ENCODE data around the gene UBE3C. TPM values are rescaled to one million over a fixed set of nuclear protein-coding genes. Genes with fewer than 3 reads are reported as not detected.

Gene UBE3C
- total and polyA plus RNA-seq, 2 of the 13 experiments (the other 11 are each of a cell fraction or from before 2014, with no cell fraction given), result 27.0 to 48.2 TPM

- ChIA-PET POLR2A (no interaction called here), CTCF (ENCODE audit: low intra/inter-chr PET ratio, low total read pairs) (no interaction called here)
- H3K9ac ChIP-seq (ENCODE audit: insufficient read depth, low read depth, low read length), result no peak overlapping the region
- 0 out of 2 replicates have a peak, but pooled peaks cover 10% of the 10 kb centered on the region for H4K20me1 ChIP-seq (ENCODE audit: insufficient read depth, low read length)
- intact Hi-C loops (cut with micrococcal nuclease; ENCODE audit: unreplicated experiment), result loop anchor here (5.0 kb wide), 1 partner anchor 204 kb away; no protein-coding TSS in a partner anchor
- 99% methylated on average over 5 of the region's 5 CpGs for WGBS (ENCODE audit: low lambda C conversion rate)
- H3K79me2 ChIP-seq (ENCODE audit: insufficient read depth, low read length), result peaks cover 27% of the 10 kb centered on the region
- no peak overlapping the region for H3K27ac ChIP-seq (ENCODE audit: extremely low read length, insufficient read depth, low read length)
- in situ Hi-C loops (cut with HindIII; ENCODE audit: extremely low pct_ligation_motif_present, low pct_unique_long_range_greater_than_20kb), result no loop called here
- H3K9me3 ChIP-seq (ENCODE audit: low read length), result no peaks in the 10 kb centered on the region
- H3K4me1 ChIP-seq (ENCODE audit: insufficient read depth, low read length), result no peaks in the 10 kb centered on the region
- FAIRE-seq (no peak), DNase-seq (ENCODE audit: low spot score) (no peak), ATAC-seq (no peak)
- no TSS peak for BruUV-seq (replicated peaks)
- H3K27me3 ChIP-seq (ENCODE audit: control insufficient read depth in 1 of 2, insufficient read depth in 2 of 2, low read length in 2 of 2), result no peaks in the 10 kb centered on the region
- no peak overlapping the region for H3K4me2 ChIP-seq (ENCODE audit: low read depth, low read length)
- H3K36me3 ChIP-seq (replicated peaks in 1 of 2; ENCODE audit: control insufficient read depth in 1 of 2, insufficient read depth in 2 of 2, low read length in 2 of 2), result peaks cover 19 to 66% of the 10 kb centered on the region in 2 experiments
- no peak overlapping the region for H2AFZ ChIP-seq (ENCODE audit: low read length)
- TF ChIP-seq RFX3 (CRISPR knock-in tag; IDR thresholded peaks at IDR 0.05), result no peak
- no peak for TF ChIP-seq ZNF580 (CRISPR knock-in tag; IDR thresholded peaks at IDR 0.05; ENCODE audit: borderline replicate concordance, low read depth)
- no peak for TF ChIP-seq RFXANK (CRISPR knock-in tag; IDR thresholded peaks at IDR 0.05)
- TF ChIP-seq ZNF691 (CRISPR knock-in tag; IDR thresholded peaks at IDR 0.05; ENCODE audit: borderline replicate concordance, low read depth), result no peak
- no peak for TF ChIP-seq ZNF550 (CRISPR knock-in tag; IDR thresholded peaks at IDR 0.05; ENCODE audit: borderline replicate concordance)
- TF ChIP-seq RXRB (CRISPR knock-in tag; IDR thresholded peaks at IDR 0.05; ENCODE audit: borderline replicate concordance), result no peak
- TF ChIP-seq ZNF616 (CRISPR knock-in tag; IDR thresholded peaks at IDR 0.05; ENCODE audit: low read depth), result no peak
- H3K4me3 ChIP-seq (replicated peaks in 1 of 3; ENCODE audit: insufficient read depth in 1 of 3, low read depth in 2 of 3, low read length in 3 of 3), result no peak overlapping the region
Observed at GRCh38 chr7:157168571-157168970, 29.8 kb downstream of the UBE3C start.

GRCh38 chr7:157176771-157177170 is 38.0 kb downstream of the UBE3C start:
- DNase-seq (ENCODE audit: low spot score) (no peak), FAIRE-seq (no peak), ATAC-seq (no peak)
- no peaks in the 10 kb centered on the region for H3K4me1 ChIP-seq (ENCODE audit: insufficient read depth, low read length)
- POLR2A ChIA-PET, result no interaction called here
- H3K9me3 ChIP-seq (ENCODE audit: low read length), result no peaks in the 10 kb centered on the region
- WGBS (ENCODE audit: low lambda C conversion rate), result 98% methylated on average over 4 of the region's 4 CpGs
- CTCF ChIA-PET (ENCODE audit: low intra/inter-chr PET ratio, low total read pairs), result no interaction called here
- intact Hi-C loops (cut with micrococcal nuclease; ENCODE audit: unreplicated experiment), result no loop called here
- H3K4me2 ChIP-seq (ENCODE audit: low read depth, low read length), result no peak overlapping the region
- no peak overlapping the region for H3K27ac ChIP-seq (ENCODE audit: extremely low read length, insufficient read depth, low read length)
- H3K36me3 ChIP-seq (replicated peaks in 1 of 2; ENCODE audit: control insufficient read depth in 1 of 2, insufficient read depth in 2 of 2, low read length in 2 of 2), result peaks cover 25 to 80% of the 10 kb centered on the region in 2 experiments
- H3K27me3 ChIP-seq (ENCODE audit: control insufficient read depth in 1 of 2, insufficient read depth in 2 of 2, low read length in 2 of 2), result no peaks in the 10 kb centered on the region
- BruUV-seq (replicated peaks), result no TSS peak
- in situ Hi-C loops (cut with HindIII; ENCODE audit: extremely low pct_ligation_motif_present, low pct_unique_long_range_greater_than_20kb), result no loop called here
- no peaks in the 10 kb centered on the region for H4K20me1 ChIP-seq (ENCODE audit: insufficient read depth, low read length)
- H3K4me3 ChIP-seq (replicated peaks in 1 of 3; ENCODE audit: insufficient read depth in 1 of 3, low read depth in 2 of 3, low read length in 3 of 3), result no peak overlapping the region
- H3K9ac ChIP-seq (ENCODE audit: insufficient read depth, low read depth, low read length), result no peak overlapping the region
- no peaks in the 10 kb centered on the region for H3K79me2 ChIP-seq (ENCODE audit: insufficient read depth, low read length)
- H2AFZ ChIP-seq (ENCODE audit: low read length), result no peak overlapping the region
- TF ChIP-seq DNMT3B (CRISPR knock-in tag; conservative IDR thresholded peaks at IDR 0.05) (no peak), HNRNPH1 (optimal IDR thresholded peaks at IDR 0.05; ENCODE audit: low read depth, low read length) (no peak), ZNF451 (CRISPR knock-in tag; IDR thresholded peaks at IDR 0.05) (no peak), POLR2A (IDR thresholded peaks at IDR 0.05; ENCODE audit: insufficient read depth in 1 of 2, low read depth in 2 of 2, low read length in 2 of 2) (no peak), ZNF101 (CRISPR knock-in tag; IDR thresholded peaks at IDR 0.05; ENCODE audit: borderline replicate concordance, low read depth) (no peak), ZNF124 (CRISPR knock-in tag; IDR thresholded peaks at IDR 0.05) (no peak), ZNF350 (CRISPR knock-in tag; IDR thresholded peaks at IDR 0.05; ENCODE audit: borderline replicate concordance, low read depth) (no peak), TBL1XR1 (IDR thresholded peaks at IDR 0.05; ENCODE audit: borderline replicate concordance, low read length, partially characterized antibody) (no peak), ASH2L (IDR thresholded peaks at IDR 0.05; ENCODE audit: insufficient read length, low read depth, low read length) (no peak), ZNF552 (CRISPR knock-in tag; IDR thresholded peaks at IDR 0.05; ENCODE audit: borderline replicate concordance) (no peak), ZNF33A (CRISPR knock-in tag; IDR thresholded peaks at IDR 0.05; ENCODE audit: borderline replicate concordance) (no peak), HOMEZ (CRISPR knock-in tag; IDR thresholded peaks at IDR 0.05; ENCODE audit: low read depth) (no peak)

All from HepG2 (cell line).